Naive thymus-derived CD8-positive, alpha-beta T cell (primary cell): Measurements from ENCODE around the gene PARD3. TPM values are rescaled to one million over a fixed set of nuclear protein-coding genes. Genes with fewer than 3 reads are reported as not detected.

Experiments
- ATAC-seq, 2 donors: fragments of 150-1000 bp; cut with Tn5 transposase in 1 of 2; sonication (Bioruptor Pico), chemical (Tn5 transposase) in 1 of 2; 1 replicate in 1 of 2; 2 replicates in 1 of 2; pipeline ENCODE4 v1.10.0; 2021; ENCODE audit warnings: mild to moderate bottlenecking in 2 of 2, moderate library complexity in 2 of 2
- POLR2A ChIA-PET: fragments of 350-600 bp; sonication (Branson Sonifier 250); formaldehyde crosslinking; loops from one replicate; lab custom pipeline; 2021; ENCODE audit warnings: antibody characterized with exemption; lab: Charles Lee
- DNase-seq, 10 donors: peaks; one replicate each; pipeline versions ENCODE4 v3.0.0 to v3.0.0-alpha.2; 2020 to 2022
- H3K27ac Mint-ChIP-seq, 10 donors: one replicate each; pipeline ENCODE4 v1.8.0; 2020 to 2022; ENCODE audit warnings: mild to moderate bottlenecking in 10 of 10, mixed read lengths in 10 of 10, moderate library complexity in 4 of 10, inconsistent platforms in 1 of 10
- H3K27me3 Mint-ChIP-seq, 5 donors: one replicate each; pipeline ENCODE4 v1.8.0; 2021 to 2022; ENCODE audit warnings: mixed read lengths in 5 of 5
- H3K36me3 Mint-ChIP-seq, 3 donors: one replicate each; pipeline ENCODE4 v1.8.0; 2020 to 2022; ENCODE audit warnings: mixed read lengths in 3 of 3, mild to moderate bottlenecking in 2 of 3, inconsistent platforms in 1 of 3
- H3K4me1 Mint-ChIP-seq, 4 donors: one replicate each; pipeline ENCODE4 v1.8.0; 2021 to 2022; ENCODE audit warnings: mixed read lengths in 4 of 4
- H3K4me3 Mint-ChIP-seq, 10 donors: one replicate each; pipeline ENCODE4 v1.8.0; 2020 to 2022; ENCODE audit warnings: mild to moderate bottlenecking in 10 of 10, mixed read lengths in 10 of 10, moderate library complexity in 6 of 10, inconsistent platforms in 1 of 10
- H3K9me3 Mint-ChIP-seq, 9 donors: one replicate each; pipeline ENCODE4 v1.8.0; 2020 to 2022; ENCODE audit warnings: mixed read lengths in 9 of 9, mild to moderate bottlenecking in 3 of 9, inconsistent platforms in 1 of 9, moderate library complexity in 1 of 9
- polyA plus RNA-seq, 3 donors: library from polyadenylated mRNA; unstranded; fragments of 300-500 nt; fragmentation: Illumina TruSeq; gene quantifications; one replicate each; pipeline ENCODE4 v1.2.3, GENCODE V29; 2021
- total RNA-seq, 8 experiments: library from RNA in 2 of 8; stranded (reverse) in 2 of 8; gene quantifications; one replicate each; pipeline ENCODE4 v1.2.3 and lab custom pipeline; 2021 to 2026

PARD3 gene
- total and polyA plus RNA-seq, 5 experiments from 2014 or later: 0.10 to 0.51 (median 0.18) TPM

DNA sequence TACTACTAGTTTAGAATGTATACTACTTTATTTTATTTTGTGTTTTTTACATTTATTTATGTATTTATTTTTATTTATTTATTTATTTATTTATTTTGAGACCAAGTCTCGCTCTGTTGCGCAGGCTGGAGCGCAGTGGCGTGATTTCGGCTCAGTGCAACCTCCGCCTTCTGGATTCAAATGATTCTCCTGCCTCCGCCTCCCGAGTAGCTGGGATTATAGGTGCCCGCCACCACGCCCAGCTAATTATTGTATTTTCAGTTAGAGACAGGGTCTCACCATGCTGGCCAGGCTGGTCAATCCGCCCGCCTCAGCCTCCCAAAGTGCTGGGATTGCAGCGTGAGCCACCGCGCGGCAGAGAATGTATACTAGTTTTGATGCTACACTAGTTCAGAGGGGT, 2.0 kb upstream of the PARD3 start:
- DNase-seq (no peak), ATAC-seq (no peak)
- Mint-ChIP-seq H3K4me3 (peak overlapping the region in 3 of 10 donors; percentile 63 to 70 (median 70)), H3K4me1 (peaks cover 0 to 20% (median 13%) of the 10 kb centered on the region in 4 donors), H3K27ac (no peak overlapping the region), H3K9me3 (no peaks in the 10 kb centered on the region), H3K27me3 (peaks cover 25 to 48% (median 44%) of the 10 kb centered on the region in 5 donors), H3K36me3 (no peaks in the 10 kb centered on the region)
- POLR2A ChIA-PET: no interaction called here

DNA sequence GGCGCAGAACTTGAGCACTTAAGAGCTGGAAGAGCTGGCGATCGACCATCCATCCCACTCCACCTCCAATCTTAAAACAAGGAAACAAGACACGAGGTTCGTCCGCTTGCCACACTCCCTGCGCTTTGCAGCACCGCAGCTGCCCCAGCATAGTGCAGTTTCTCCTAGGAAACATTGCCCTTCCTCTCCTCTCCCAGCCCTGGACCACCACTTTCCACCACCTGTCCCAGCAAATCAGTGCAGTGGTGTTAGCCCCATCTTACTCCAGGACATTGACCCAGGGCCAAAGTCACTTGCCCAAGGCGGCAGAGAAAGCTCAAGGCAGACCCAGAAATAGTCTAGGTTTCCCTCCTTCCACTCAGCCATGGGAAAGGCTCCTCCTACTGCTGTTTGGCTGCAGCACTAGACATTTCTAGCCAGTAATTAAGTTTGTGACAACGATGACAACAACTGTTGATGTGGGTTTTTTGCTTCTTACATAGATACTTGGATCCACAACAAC, 1.5 kb upstream of the PARD3 start:
- POLR2A ChIA-PET: no interaction called here

GRCh38 chr10:34816085-34816496, 995 bp upstream of the PARD3 start:
- DNase-seq: no peak

More for the DNA sequence above, 1.5 kb upstream of the PARD3 start:
- peaks cover 0 to 20% (median 13%) of the 10 kb centered on the region in 4 donors for H3K4me1 Mint-ChIP-seq
- H3K36me3 Mint-ChIP-seq: no peaks in the 10 kb centered on the region
- no peaks in the 10 kb centered on the region for H3K9me3 Mint-ChIP-seq
- H3K27me3 Mint-ChIP-seq: peaks cover 28 to 53% (median 47%) of the 10 kb centered on the region in 5 donors
- ATAC-seq (no peak), DNase-seq (no peak)
- peak overlapping the region in 1 of 10 donors; percentile 19 for H3K27ac Mint-ChIP-seq
- H3K4me3 Mint-ChIP-seq: peak overlapping the region in 9 of 10 donors; percentile 63 to 85 (median 70)

DNA sequence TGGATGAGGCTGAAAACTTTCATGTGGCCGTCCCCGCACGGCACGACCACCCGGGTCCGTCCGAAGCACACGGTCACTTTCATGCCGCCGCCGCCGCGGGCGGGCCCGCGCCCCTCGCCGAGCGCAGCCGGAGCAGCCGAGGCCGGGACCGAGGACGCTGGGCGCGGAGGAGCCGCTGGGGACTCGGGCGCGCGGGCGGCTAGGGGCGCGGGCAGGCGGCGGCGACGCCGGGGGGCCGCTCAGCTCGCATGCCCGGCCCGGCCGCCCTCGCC, 247 bp downstream of the PARD3 start:
- no peak for ATAC-seq
- H3K9me3 Mint-ChIP-seq: no peaks in the 10 kb centered on the region
- H3K36me3 Mint-ChIP-seq: no peaks in the 10 kb centered on the region
- H3K4me1 Mint-ChIP-seq: peaks cover 0 to 20% (median 13%) of the 10 kb centered on the region in 4 donors
- H3K27ac Mint-ChIP-seq: no peak overlapping the region
- no peak overlapping the region for H3K4me3 Mint-ChIP-seq
- peaks cover 36 to 68% (median 57%) of the 10 kb centered on the region in 5 donors for H3K27me3 Mint-ChIP-seq
- POLR2A ChIA-PET: no interaction called here
- no peak for DNase-seq

More at GRCh38 chr10:34816085-34816496, 995 bp upstream of the PARD3 start:
- Mint-ChIP-seq H3K27ac (peak overlapping the region in 1 of 10 donors; percentile 19), H3K4me3 (peak overlapping the region; percentile 50 to 80 (median 70)), H3K27me3 (peaks cover 32 to 58% (median 50%) of the 10 kb centered on the region in 5 donors), H3K9me3 (no peaks in the 10 kb centered on the region), H3K4me1 (peaks cover 0 to 20% (median 13%) of the 10 kb centered on the region in 4 donors), H3K36me3 (no peaks in the 10 kb centered on the region)
- POLR2A ChIA-PET: no interaction called here
- no peak for ATAC-seq

GRCh38 chr10:34814223-34814912, 728 bp downstream of the PARD3 start:
- Mint-ChIP-seq H3K27ac (no peak overlapping the region), H3K4me1 (peaks cover 0 to 22% (median 15%) of the 10 kb centered on the region in 4 donors), H3K9me3 (no peaks in the 10 kb centered on the region), H3K27me3 (peaks cover 39 to 68% (median 53%) of the 10 kb centered on the region in 5 donors), H3K36me3 (no peaks in the 10 kb centered on the region), H3K4me3 (peak overlapping the region in 8 of 10 donors; percentile 29 to 71 (median 62))
- ATAC-seq: no peak
- no peak for DNase-seq
- POLR2A ChIA-PET: no interaction called here

DNA sequence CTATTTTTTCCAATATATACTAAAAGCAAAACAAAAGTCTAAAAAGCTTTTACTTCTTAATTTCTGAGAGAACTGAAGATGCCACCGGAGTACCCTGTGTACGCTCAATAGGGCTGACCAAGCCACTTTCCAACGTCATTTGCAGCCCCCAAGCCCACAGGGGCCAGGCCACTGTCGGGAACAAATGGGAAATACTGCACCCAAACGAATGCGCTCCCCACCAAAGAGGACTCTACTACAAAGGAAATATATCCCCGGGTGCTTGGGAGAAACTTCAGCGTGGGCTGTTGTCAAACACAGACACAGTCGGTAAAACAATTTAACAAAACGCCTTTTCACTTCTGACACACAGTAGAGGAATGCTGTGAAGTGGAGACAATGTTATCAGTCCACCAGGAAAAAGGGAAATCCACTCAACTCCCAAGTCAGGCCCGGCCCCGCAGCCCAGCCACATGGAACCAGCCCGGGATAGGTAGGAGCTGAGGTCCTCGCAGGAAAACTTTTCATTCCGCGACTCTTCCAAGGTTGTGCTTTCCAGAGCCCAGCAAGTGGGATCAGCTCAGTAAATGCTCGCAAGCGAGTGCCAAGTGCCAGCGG, 1.4 kb downstream of the PARD3 start:
- POLR2A ChIA-PET: no interaction called here
- Mint-ChIP-seq H3K9me3 (no peaks in the 10 kb centered on the region), H3K27me3 (peaks cover 40 to 72% (median 59%) of the 10 kb centered on the region in 5 donors), H3K36me3 (no peaks in the 10 kb centered on the region), H3K27ac (peak overlapping the region in 1 of 10 donors; percentile 16), H3K4me1 (peaks cover 4 to 26% (median 21%) of the 10 kb centered on the region in 4 donors), H3K4me3 (peak overlapping the region; percentile 29 to 73 (median 64))
- DNase-seq (no peak), ATAC-seq (no peak)

DNA sequence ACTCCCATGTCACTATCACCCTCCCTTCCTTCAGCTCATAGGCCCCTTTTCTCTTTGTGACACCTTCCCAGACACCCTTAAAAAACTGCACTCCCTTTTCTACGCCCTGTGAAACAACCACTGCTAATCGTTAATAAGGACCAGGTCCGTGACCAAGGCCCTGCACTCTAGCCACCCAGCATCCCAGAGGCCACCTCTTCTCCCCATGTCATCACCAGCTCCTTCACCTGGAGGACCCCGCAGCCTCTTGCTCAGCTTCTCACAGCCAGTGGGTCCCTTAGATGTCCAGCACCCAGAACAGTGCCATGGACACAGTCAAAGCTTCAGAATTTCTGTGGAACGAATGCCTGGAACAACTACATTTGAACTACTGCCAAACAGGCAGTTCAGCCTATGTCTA, 2.3 kb downstream of the PARD3 start:
- no peak for ATAC-seq
- peak overlapping the region in 2 of 10 donors; percentile 11 to 12 for H3K4me3 Mint-ChIP-seq
- peaks cover 39 to 75% (median 55%) of the 10 kb centered on the region in 5 donors for H3K27me3 Mint-ChIP-seq
- peaks cover 4 to 26% (median 21%) of the 10 kb centered on the region in 4 donors for H3K4me1 Mint-ChIP-seq
- no peak for DNase-seq
- H3K9me3 Mint-ChIP-seq: peaks cover 0 to 2% (median 0%) of the 10 kb centered on the region in 9 donors
- H3K27ac Mint-ChIP-seq: no peak overlapping the region
- POLR2A ChIA-PET: no interaction called here
- H3K36me3 Mint-ChIP-seq: no peaks in the 10 kb centered on the region

- Mint-ChIP-seq H3K4me1 (peaks cover 4 to 26% (median 21%) of the 10 kb centered on the region in 4 donors), H3K4me3 (no peak overlapping the region), H3K27ac (no peak overlapping the region), H3K9me3 (peaks cover 0 to 2% (median 0%) of the 10 kb centered on the region in 9 donors), H3K36me3 (no peaks in the 10 kb centered on the region), H3K27me3 (peaks cover 35 to 69% (median 53%) of the 10 kb centered on the region in 5 donors)
- no peak for DNase-seq
- ATAC-seq: no peak
- POLR2A ChIA-PET: no interaction called here
Observed at GRCh38 chr10:34811968-34812514, 3.1 kb downstream of the PARD3 start.

DNA sequence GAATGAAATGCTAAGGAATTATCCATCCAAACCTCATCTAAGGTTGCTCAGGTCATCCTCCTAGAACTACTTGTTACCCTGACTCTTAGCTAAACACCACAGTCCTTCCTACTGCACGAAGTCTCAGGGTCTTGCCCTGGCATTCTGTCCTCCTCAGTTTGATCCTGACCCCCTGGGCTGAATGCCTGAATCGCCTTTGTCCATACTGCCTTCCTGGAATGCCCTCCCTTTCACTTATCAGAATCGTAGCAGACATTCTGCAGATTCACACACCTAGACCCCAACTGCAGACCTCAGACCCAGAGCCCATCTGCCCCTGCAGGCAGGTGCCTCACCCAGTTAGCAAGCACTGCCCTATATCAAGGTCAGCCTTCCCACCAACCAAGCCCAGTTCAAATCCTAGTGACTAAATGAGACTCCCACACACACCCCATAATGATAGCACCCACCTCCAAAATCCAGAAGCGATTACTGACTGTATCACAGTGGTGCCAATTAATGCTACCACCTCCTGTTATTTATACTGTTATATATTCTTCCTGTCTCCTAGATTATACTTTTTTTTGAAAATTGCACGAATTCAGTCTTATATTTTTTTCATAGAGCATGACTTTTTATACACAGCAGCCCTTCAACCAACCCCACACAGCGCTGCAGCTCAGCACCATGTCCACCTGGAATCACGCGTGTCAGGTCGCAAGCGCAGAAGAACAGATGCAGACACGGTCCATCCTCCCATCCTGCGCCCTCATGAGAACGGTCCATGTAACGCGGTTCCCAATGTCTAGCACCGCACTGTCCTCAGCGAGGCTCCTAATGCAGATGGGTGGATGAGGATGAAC, 3.7 kb downstream of the PARD3 start:
- POLR2A ChIA-PET: no interaction called here
- Mint-ChIP-seq H3K4me1 (peaks cover 4 to 21% (median 17%) of the 10 kb centered on the region in 4 donors), H3K27me3 (peaks cover 31 to 62% (median 49%) of the 10 kb centered on the region in 5 donors), H3K27ac (no peak overlapping the region), H3K9me3 (peaks cover 0 to 2% (median 0%) of the 10 kb centered on the region in 9 donors), H3K4me3 (no peak overlapping the region), H3K36me3 (no peaks in the 10 kb centered on the region)
- DNase-seq (no peak), ATAC-seq (no peak)

GRCh38 chr10:34809796-34810195, 5.3 kb downstream of the PARD3 start:
- H3K4me1 Mint-ChIP-seq: peaks cover 4 to 14% (median 9%) of the 10 kb centered on the region in 4 donors
- H3K4me3 Mint-ChIP-seq: no peak overlapping the region
- H3K27me3 Mint-ChIP-seq: peaks cover 26 to 55% (median 44%) of the 10 kb centered on the region in 5 donors
- H3K9me3 Mint-ChIP-seq: peaks cover 0 to 2% (median 0%) of the 10 kb centered on the region in 9 donors
- H3K27ac Mint-ChIP-seq: no peak overlapping the region
- no peaks in the 10 kb centered on the region for H3K36me3 Mint-ChIP-seq
- no peak for ATAC-seq
- POLR2A ChIA-PET: no interaction called here
- DNase-seq: no peak

DNA sequence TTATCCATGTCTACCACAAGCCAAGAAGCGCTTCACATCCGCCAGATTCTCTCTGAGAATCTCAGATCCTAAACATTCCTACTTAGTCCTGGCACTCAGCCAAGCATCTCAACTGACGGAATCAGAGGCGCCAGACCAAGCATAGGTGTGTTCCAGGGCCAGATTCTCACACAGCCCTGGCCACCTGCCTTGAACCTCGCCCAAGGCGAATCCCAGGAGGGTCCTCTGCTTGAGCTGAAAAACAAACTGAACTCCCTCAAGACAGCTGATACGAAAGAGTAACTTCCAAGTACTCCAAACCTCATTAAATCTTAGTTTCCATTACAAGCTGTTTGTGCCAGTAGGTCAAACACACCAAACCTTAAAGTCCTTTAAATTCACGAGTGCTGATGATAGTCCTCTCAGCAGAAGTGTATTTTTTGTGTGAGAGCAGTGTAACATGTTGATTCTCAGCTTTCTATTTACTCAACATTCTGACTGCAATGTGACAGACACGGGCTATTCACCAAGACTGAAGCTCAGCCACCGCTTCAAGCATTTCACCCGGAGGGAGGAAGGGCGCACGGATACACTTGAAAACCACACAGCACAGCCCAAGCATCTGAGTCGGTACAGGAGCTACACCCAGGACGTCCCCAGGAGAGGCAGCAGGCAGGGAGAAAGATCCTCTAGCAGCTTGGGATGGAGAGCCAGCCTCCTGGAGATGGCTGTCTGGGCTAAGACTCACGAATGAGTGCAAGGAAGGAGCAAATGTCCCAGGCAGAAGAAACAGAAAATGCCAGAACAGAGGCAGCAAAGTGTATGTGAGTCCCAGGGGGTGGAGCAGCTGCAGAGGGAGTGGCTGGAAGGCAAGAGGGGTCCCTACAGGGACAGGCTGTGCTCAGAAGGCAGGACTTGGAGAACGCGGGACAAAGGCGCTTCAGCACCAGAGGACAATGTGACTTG, 6.0 kb downstream of the PARD3 start:
- H3K27me3 Mint-ChIP-seq: peaks cover 26 to 55% (median 44%) of the 10 kb centered on the region in 5 donors
- H3K36me3 Mint-ChIP-seq: no peaks in the 10 kb centered on the region
- H3K4me3 Mint-ChIP-seq: peak overlapping the region in 3 of 10 donors; percentile 22 to 51 (median 33)
- POLR2A ChIA-PET: no interaction called here
- ATAC-seq: no peak
- DNase-seq: no peak
- peak overlapping the region in 1 of 10 donors; percentile 1 for H3K27ac Mint-ChIP-seq
- H3K4me1 Mint-ChIP-seq: peaks cover 4 to 14% (median 9%) of the 10 kb centered on the region in 4 donors
- H3K9me3 Mint-ChIP-seq: peaks cover 0 to 2% (median 0%) of the 10 kb centered on the region in 9 donors
